T follicular helper cell (primary cell): Measurements from ENCODE around the gene SORBS2.

Experiments
- DNase-seq: peaks from one replicate; pipeline ENCODE4 v3.0.0-alpha.2; 2020; ENCODE audit warnings: low read depth

SORBS2 gene

GRCh38 chr4:185638093-185638492, 173.9 kb downstream of the SORBS2 start:
- DNase-seq: no peak

GRCh38 chr4:185637163-185637875, 174.7 kb downstream of the SORBS2 start:
- no peak for DNase-seq

- no peak for DNase-seq
Measured at GRCh38 chr4:185634066-185634652, 177.8 kb downstream of the SORBS2 start.

- no peak for DNase-seq
Measured at GRCh38 chr4:185626798-185627197, 185.2 kb downstream of the SORBS2 start.

GRCh38 chr4:185625503-185625902, 186.5 kb downstream of the SORBS2 start:
- no peak for DNase-seq

GRCh38 chr4:185624259-185624589, 187.8 kb downstream of the SORBS2 start:
- no peak for DNase-seq

- no peak for DNase-seq
Measured at GRCh38 chr4:185623444-185624258, 188.3 kb downstream of the SORBS2 start.

GRCh38 chr4:185608185-185608584, 203.8 kb downstream of the SORBS2 start:
- no peak for DNase-seq

- no peak for DNase-seq
Measured at GRCh38 chr4:185602397-185602796, 209.6 kb downstream of the SORBS2 start.

- DNase-seq: no peak
Measured at GRCh38 chr4:185600801-185601434, 211.1 kb downstream of the SORBS2 start.

- no peak for DNase-seq
Measured at GRCh38 chr4:185599553-185600243, 212.3 kb downstream of the SORBS2 start.

- no peak for DNase-seq
Measured at GRCh38 chr4:185598846-185599552, 213.0 kb downstream of the SORBS2 start.

- DNase-seq: peak; percentile 54
Measured at GRCh38 chr4:185597532-185598188, 214.3 kb downstream of the SORBS2 start.

GRCh38 chr4:185592845-185593488, 219.0 kb downstream of the SORBS2 start:
- DNase-seq: no peak

GRCh38 chr4:185592438-185592837, 219.6 kb downstream of the SORBS2 start:
- no peak for DNase-seq

GRCh38 chr4:185591679-185592141, 220.3 kb downstream of the SORBS2 start:
- DNase-seq: no peak

GRCh38 chr4:185590982-185591381, 221.0 kb downstream of the SORBS2 start:
- DNase-seq: no peak

- no peak for DNase-seq
Measured at GRCh38 chr4:185589067-185589836, 222.7 kb downstream of the SORBS2 start.

- DNase-seq: peak; percentile 70
Measured at GRCh38 chr4:185587427-185588161, 224.4 kb downstream of the SORBS2 start.
